Vagina (tissue), 2 donors: ENCODE data around the gene MAZ.

Source experiments
- POLR2A ChIP-seq, 2 donors: fragments of 450-650 bp; IDR thresholded peaks; one replicate each; pipeline ENCODE4 v1.6.1; 2017; ENCODE audit warnings: antibody characterized with exemption in 2 of 2, mild to moderate bottlenecking in 2 of 2, moderate library complexity in 2 of 2
- POLR2AphosphoS5 ChIP-seq, 2 donors: sonication (generic); formaldehyde crosslinking; IDR thresholded peaks; one replicate each; pipeline ENCODE4 v1.9.0; 2017; ENCODE audit warnings: antibody characterized with exemption in 2 of 2, mild to moderate bottlenecking in 2 of 2, low read depth in 1 of 2; ENCODE audit not compliant: insufficient read depth in 1 of 2
- TF ChIP-seq, protein P1 (sequence below), 3 experiments: fragments of 450-650 bp in 2 of 3; fragments of 200-600 bp in 1 of 3; sonication (generic) in 1 of 3; IDR thresholded peaks; one replicate each; pipeline ENCODE4 v1.5.1; 2017 to 2019; ENCODE audit warnings: antibody characterized with exemption in 3 of 3, mild to moderate bottlenecking in 2 of 3, moderate library complexity in 2 of 3

DNA sequence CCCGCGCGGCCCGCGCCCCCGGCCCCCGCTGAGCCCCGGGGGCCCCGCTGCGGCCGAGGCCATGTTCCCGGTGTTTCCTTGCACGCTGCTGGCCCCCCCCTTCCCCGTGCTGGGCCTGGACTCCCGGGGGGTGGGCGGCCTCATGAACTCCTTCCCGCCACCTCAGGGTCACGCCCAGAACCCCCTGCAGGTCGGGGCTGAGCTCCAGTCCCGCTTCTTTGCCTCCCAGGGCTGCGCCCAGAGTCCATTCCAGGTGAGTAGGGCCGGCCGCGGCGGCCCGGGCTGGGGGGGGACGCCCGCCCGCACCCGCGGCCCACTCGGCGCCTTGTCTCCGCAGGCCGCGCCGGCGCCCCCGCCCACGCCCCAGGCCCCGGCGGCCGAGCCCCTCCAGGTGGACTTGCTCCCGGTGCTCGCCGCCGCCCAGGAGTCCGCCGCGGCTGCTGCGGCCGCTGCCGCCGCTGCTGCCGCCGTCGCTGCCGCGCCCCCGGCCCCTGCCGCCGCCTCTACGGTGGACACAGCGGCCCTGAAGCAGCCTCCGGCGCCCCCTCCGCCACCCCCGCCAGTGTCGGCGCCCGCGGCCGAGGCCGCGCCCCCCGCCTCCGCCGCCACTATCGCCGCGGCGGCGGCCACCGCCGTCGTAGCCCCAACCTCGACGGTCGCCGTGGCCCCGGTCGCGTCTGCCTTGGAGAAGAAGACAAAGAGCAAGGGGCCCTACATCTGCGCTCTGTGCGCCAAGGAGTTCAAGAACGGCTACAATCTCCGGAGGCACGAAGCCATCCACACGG lies 504 bp downstream of the MAZ start:
- TF ChIP-seq POLR2AphosphoS5 (IDR thresholded peaks at IDR 0.05; ENCODE audit: insufficient read depth in 1 of 2, low read depth in 1 of 2) (no peak), POLR2A (IDR thresholded peaks at IDR 0.05) (no peak)
- TF ChIP-seq, protein P1, sequence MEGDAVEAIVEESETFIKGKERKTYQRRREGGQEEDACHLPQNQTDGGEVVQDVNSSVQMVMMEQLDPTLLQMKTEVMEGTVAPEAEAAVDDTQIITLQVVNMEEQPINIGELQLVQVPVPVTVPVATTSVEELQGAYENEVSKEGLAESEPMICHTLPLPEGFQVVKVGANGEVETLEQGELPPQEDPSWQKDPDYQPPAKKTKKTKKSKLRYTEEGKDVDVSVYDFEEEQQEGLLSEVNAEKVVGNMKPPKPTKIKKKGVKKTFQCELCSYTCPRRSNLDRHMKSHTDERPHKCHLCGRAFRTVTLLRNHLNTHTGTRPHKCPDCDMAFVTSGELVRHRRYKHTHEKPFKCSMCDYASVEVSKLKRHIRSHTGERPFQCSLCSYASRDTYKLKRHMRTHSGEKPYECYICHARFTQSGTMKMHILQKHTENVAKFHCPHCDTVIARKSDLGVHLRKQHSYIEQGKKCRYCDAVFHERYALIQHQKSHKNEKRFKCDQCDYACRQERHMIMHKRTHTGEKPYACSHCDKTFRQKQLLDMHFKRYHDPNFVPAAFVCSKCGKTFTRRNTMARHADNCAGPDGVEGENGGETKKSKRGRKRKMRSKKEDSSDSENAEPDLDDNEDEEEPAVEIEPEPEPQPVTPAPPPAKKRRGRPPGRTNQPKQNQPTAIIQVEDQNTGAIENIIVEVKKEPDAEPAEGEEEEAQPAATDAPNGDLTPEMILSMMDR (IDR thresholded peaks at IDR 0.05) = no peak
